HepG2 (cell line): ENCODE measurements around the gene SELENOM. TPM values are rescaled to one million over a fixed set of nuclear protein-coding genes. Genes with fewer than 3 reads are reported as not detected.

Source experiments
- ATAC-seq: fragments of 200-7000 bp; cut with Tn5 transposase; 3 replicates; pipeline ENCODE4 v1.9.1; 2020; ENCODE audit warnings: mild to moderate bottlenecking, moderate library complexity
- BruUV-seq: library from RNA; stranded (reverse); fragments of 400-500 nt; replicated peaks from 2 replicates; lab custom pipeline; 2021; lab: Mats Ljungman, UMichigan
- CTCF ChIA-PET: fragments of 300-600 bp; formaldehyde crosslinking; extraction: SDS; loops from one replicate; lab custom pipeline; 2021; ENCODE audit warnings: low total read pairs, inconsistent platforms, low intra/inter-chr PET ratio; lab: Yijun Ruan, JAX
- POLR2A ChIA-PET: fragments of 350-600 bp; sonication (Branson Sonifier 250); formaldehyde crosslinking; loops from one replicate; lab custom pipeline; 2020; ENCODE audit warnings: antibody characterized with exemption, inconsistent platforms; lab: Yijun Ruan, JAX
- DNase-seq: peaks from one replicate; pipeline ENCODE4 v3.0.0-alpha.2; 2015; ENCODE audit warnings: low spot score
- FAIRE-seq: peaks from 3 replicates; lab custom pipeline; 2011; peaks lifted over from hg19 to GRCh38; lab: Jason Lieb, UNC
- H2AFZ ChIP-seq: one replicate; pipeline ENCODE4 v1.6.1; 2011; ENCODE audit warnings: low read length, inconsistent platforms
- H3K27ac ChIP-seq: fragments of 300-600 bp; 3 replicates; pipeline ENCODE4 v1.8.0; 2011; ENCODE audit warnings: mixed run types, mild to moderate bottlenecking, mixed read lengths, low read length, inconsistent platforms; ENCODE audit not compliant: insufficient read depth; ENCODE audit errors: extremely low read length
- H3K27me3 ChIP-seq, 2 experiments: fragments of 200-600 bp in 1 of 2; 2 replicates in 1 of 2; 3 replicates in 1 of 2; pipeline versions ENCODE4 v1.6.0 to v1.8.0; 2011; ENCODE audit warnings: low read length in 2 of 2, mild to moderate bottlenecking in 2 of 2, moderate library complexity in 2 of 2, inconsistent platforms in 1 of 2; ENCODE audit not compliant: insufficient read depth in 2 of 2, control insufficient read depth in 1 of 2
- H3K36me3 ChIP-seq, 2 experiments: fragments of 200-600 bp in 1 of 2; replicated peaks in 1 of 2; 2 replicates in 1 of 2; 3 replicates in 1 of 2; pipeline versions ENCODE4 v1.5.1 to v1.8.0; 2011; ENCODE audit warnings: low read length in 2 of 2, inconsistent platforms in 1 of 2; ENCODE audit not compliant: insufficient read depth in 2 of 2, control insufficient read depth in 1 of 2
- H3K4me1 ChIP-seq: 2 replicates; pipeline ENCODE4 v1.5.1; 2012; ENCODE audit warnings: low read length, inconsistent platforms; ENCODE audit not compliant: insufficient read depth
- H3K4me2 ChIP-seq: 2 replicates; pipeline ENCODE4 v1.6.0; 2011; ENCODE audit warnings: low read depth, low read length, inconsistent platforms
- H3K4me3 ChIP-seq, 3 experiments: fragments of 200-600 bp in 1 of 3; sonication (generic), shearing (Covaris generic) in 1 of 3; replicated peaks in 1 of 3; 2 replicates each; pipeline ENCODE4 v1.5.1; 2011 to 2016; ENCODE audit warnings: low read length in 3 of 3, inconsistent platforms in 2 of 3, low read depth in 2 of 3, mild to moderate bottlenecking in 2 of 3, control low read depth in 1 of 3, mixed read lengths in 1 of 3; ENCODE audit not compliant: insufficient read depth in 1 of 3
- H3K79me2 ChIP-seq: one replicate; pipeline ENCODE4 v1.6.1; 2011; ENCODE audit warnings: low read length, inconsistent platforms; ENCODE audit not compliant: insufficient read depth
- H3K9ac ChIP-seq: 2 replicates; pipeline ENCODE4 v1.6.0; 2011; ENCODE audit warnings: mild to moderate bottlenecking, low read depth, low read length, inconsistent platforms; ENCODE audit not compliant: insufficient read depth
- H3K9me3 ChIP-seq: 2 replicates; pipeline ENCODE4 v1.5.1; 2012; ENCODE audit warnings: mild to moderate bottlenecking, low read length
- H4K20me1 ChIP-seq: 2 replicates; pipeline ENCODE4 v1.6.0; 2011; ENCODE audit warnings: inconsistent platforms, mild to moderate bottlenecking, low read length, moderate library complexity; ENCODE audit not compliant: insufficient read depth
- SRSF4 ChIP-seq: fragments of 200-400 bp; formaldehyde crosslinking; IDR thresholded peaks from one replicate; pipeline ENCODE4 v1.6.1; 2018; ENCODE audit warnings: mild to moderate bottlenecking, low read depth, low read length, moderate library complexity; ENCODE audit not compliant: poor library complexity, severe bottlenecking
- YY1 ChIP-seq: IDR thresholded peaks from 2 replicates; pipeline ENCODE4 v1.6.1; 2011; ENCODE audit warnings: low read length, low read depth, moderate library complexity, mild to moderate bottlenecking; ENCODE audit not compliant: insufficient read depth, insufficient replicate concordance
- WGBS: methylation state at CpG from one replicate; pipeline ENCODE4 v1.1.6; 2017; ENCODE audit warnings: low lambda C conversion rate; 5-methylcytosine and 5-hydroxymethylcytosine counted together
- in situ Hi-C: cut with HindIII; loops from 2 replicates; pipeline ENCODE4 v1.10.0; 2017; ENCODE audit warnings: low pct_unique_long_range_greater_than_20kb; ENCODE audit not compliant: extremely low pct_ligation_motif_present
- intact Hi-C: fragments of 100-400 bp; cut with micrococcal nuclease; formaldehyde crosslinking; loops from one replicate; pipeline ENCODE4 v1.10.0; 2022; ENCODE audit not compliant: unreplicated experiment
- polyA plus RNA-seq, 8 experiments: library from polyadenylated mRNA; depleted of rRNA in 3 of 8; stranded (reverse) in 7 of 8; unstranded in 1 of 8; fragments of >200 nt; fragmentation: Illumina TruSeq in 4 of 8; extraction: Trizol in 4 of 8; gene quantifications; 2 replicates each; pipeline versions ENCODE4 v1.2.1 to v1.2.3, GENCODE V29; 2011 to 2016; ENCODE audit warnings: low read depth in 4 of 8, missing spikeins in 1 of 8, mixed read lengths in 1 of 8; ENCODE audit not compliant: insufficient read depth in 1 of 8
- total RNA-seq, 5 experiments: library from RNA; depleted of rRNA; stranded (reverse); fragments of >200 nt; fragmentation: Illumina TruSeq; extraction: Trizol; gene quantifications; 2 replicates each; pipeline ENCODE4 v1.2.3, GENCODE V29; 2016; ENCODE audit warnings: low read depth in 1 of 5
- TF ChIP-seq, protein P1 (sequence below): sonication (generic); formaldehyde crosslinking; conservative IDR thresholded peaks from 2 replicates; pipeline ENCODE4 v1.4.0; 2020; ENCODE audit warnings: missing genetic modification reagents
- TF ChIP-seq, protein P2 (sequence below): sonication (generic); formaldehyde crosslinking; IDR thresholded peaks from 2 replicates; pipeline ENCODE4 v1.4.0; 2020; ENCODE audit warnings: missing genetic modification reagents

SELENOM gene
- total and polyA plus RNA-seq, 2 of the 13 experiments (the other 11 are each of a cell fraction or from before 2014, with no cell fraction given), result 4.1 to 4.3 TPM

DNA sequence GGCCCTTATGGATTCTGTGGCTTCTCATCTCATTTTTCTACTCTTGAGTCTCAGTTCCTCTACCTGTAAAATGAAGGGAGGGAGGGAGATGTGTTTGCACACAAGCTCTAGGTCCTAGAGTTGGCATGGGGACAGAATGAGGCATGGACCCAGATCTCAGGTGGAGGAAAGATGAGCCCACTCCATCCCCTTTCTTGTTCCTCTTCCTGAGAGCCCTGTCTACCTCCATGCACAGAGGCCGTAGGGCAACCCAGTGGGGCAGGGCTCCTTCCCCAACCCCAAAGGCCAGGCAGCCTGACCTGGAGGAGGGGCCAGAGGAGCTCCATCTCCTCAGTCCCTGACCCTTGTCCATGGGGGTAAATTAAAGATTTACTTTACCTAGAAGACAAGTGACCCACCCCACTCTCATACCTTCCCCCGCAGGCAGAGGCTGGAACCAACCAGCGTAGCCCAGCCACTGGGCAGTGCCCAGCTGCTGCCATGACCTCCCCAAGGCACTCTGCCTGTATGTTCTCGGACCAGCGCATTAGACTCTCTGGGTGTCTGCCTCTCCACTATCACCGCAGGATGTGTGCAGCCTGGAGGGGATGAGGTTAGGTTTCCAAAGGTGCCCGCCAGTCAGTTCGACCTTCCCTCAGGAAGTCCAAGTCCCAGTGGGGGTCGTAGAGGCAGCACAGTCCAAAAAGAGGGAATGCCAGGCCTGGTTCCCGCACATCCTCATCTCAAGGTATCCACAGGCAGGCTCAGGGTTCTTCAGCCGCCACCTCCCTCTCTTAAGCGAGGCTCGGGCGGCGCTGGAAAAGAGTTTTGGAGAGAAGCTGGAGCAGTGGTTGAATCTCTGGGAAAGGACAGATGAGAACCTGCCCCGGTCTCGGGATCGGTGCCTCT is 23.2 kb downstream of the SELENOM start:
- POLR2A ChIA-PET, result interaction anchor here (6.5 kb wide), 1 partner anchor 117 kb away, joined by 113 read pairs; the partner anchor contains the start of genes MORC2 and TUG1
- Histone ChIP-seq H3K27me3 (no peaks in the 10 kb centered on the region; a peak in 1 of 5 replicates), H3K9me3 (no peaks in the 10 kb centered on the region), H3K4me3 (no peak overlapping the region), H2AFZ (no peak overlapping the region), H3K36me3 (peaks cover 17 to 25% of the 10 kb centered on the region in 2 experiments; a peak in 3 of 5 replicates), H3K27ac (no peak overlapping the region), H3K4me1 (peaks cover 35% of the 10 kb centered on the region), H3K9ac (no peak overlapping the region), H4K20me1 (no peaks in the 10 kb centered on the region), H3K4me2 (no peak overlapping the region), H3K79me2 (peaks cover 3% of the 10 kb centered on the region)
- FAIRE-seq, result no peak
- ATAC-seq, result no peak
- TF ChIP-seq SRSF4, result no peak
- no peak for TF ChIP-seq YY1
- TF ChIP-seq, protein P1, sequence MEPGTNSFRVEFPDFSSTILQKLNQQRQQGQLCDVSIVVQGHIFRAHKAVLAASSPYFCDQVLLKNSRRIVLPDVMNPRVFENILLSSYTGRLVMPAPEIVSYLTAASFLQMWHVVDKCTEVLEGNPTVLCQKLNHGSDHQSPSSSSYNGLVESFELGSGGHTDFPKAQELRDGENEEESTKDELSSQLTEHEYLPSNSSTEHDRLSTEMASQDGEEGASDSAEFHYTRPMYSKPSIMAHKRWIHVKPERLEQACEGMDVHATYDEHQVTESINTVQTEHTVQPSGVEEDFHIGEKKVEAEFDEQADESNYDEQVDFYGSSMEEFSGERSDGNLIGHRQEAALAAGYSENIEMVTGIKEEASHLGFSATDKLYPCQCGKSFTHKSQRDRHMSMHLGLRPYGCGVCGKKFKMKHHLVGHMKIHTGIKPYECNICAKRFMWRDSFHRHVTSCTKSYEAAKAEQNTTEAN (CRISPR knock-in tag), result no peak
- TF ChIP-seq, protein P2, sequence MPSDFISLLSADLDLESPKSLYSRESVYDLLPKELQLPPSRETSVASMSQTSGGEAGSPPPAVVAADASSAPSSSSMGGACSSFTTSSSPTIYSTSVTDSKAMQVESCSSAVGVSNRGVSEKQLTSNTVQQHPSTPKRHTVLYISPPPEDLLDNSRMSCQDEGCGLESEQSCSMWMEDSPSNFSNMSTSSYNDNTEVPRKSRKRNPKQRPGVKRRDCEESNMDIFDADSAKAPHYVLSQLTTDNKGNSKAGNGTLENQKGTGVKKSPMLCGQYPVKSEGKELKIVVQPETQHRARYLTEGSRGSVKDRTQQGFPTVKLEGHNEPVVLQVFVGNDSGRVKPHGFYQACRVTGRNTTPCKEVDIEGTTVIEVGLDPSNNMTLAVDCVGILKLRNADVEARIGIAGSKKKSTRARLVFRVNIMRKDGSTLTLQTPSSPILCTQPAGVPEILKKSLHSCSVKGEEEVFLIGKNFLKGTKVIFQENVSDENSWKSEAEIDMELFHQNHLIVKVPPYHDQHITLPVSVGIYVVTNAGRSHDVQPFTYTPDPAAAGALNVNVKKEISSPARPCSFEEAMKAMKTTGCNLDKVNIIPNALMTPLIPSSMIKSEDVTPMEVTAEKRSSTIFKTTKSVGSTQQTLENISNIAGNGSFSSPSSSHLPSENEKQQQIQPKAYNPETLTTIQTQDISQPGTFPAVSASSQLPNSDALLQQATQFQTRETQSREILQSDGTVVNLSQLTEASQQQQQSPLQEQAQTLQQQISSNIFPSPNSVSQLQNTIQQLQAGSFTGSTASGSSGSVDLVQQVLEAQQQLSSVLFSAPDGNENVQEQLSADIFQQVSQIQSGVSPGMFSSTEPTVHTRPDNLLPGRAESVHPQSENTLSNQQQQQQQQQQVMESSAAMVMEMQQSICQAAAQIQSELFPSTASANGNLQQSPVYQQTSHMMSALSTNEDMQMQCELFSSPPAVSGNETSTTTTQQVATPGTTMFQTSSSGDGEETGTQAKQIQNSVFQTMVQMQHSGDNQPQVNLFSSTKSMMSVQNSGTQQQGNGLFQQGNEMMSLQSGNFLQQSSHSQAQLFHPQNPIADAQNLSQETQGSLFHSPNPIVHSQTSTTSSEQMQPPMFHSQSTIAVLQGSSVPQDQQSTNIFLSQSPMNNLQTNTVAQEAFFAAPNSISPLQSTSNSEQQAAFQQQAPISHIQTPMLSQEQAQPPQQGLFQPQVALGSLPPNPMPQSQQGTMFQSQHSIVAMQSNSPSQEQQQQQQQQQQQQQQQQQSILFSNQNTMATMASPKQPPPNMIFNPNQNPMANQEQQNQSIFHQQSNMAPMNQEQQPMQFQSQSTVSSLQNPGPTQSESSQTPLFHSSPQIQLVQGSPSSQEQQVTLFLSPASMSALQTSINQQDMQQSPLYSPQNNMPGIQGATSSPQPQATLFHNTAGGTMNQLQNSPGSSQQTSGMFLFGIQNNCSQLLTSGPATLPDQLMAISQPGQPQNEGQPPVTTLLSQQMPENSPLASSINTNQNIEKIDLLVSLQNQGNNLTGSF (CRISPR knock-in tag), result no peak
- BruUV-seq, result no TSS peak
- CTCF ChIA-PET, result no interaction called here
- intact Hi-C loops, result loop anchor here (5.0 kb wide), 3 partner anchors 102 to 137 kb away; partner anchors contain the start of genes MORC2 and TUG1
- 96% methylated on average over 18 of the region's 18 CpGs for WGBS
- in situ Hi-C loops, result loop anchor here (5.0 kb wide), 1 partner anchor 117 kb away; the partner anchor contains the start of genes MORC2 and TUG1
- no peak for DNase-seq
